ENCODE results near the gene KRT81. TPM values are rescaled to one million over a fixed set of nuclear protein-coding genes. Genes with fewer than 3 reads are reported as not detected.
"Not testable (repeated sequence)": the region's sequence is repeated elsewhere in the genome, so short reads cannot be mapped to it uniquely, and the experiment has no call there.

Gene KRT81
- polyA plus RNA-seq, 3 donors = not detected

- Histone ChIP-seq H3K4me2 (replicated peaks; ENCODE audit: extremely low read depth, low read length, poor library complexity, severe bottlenecking) (no peak overlapping the region), H3K36me3 (replicated peaks in 1 of 2; ENCODE audit: control insufficient read depth in 1 of 2, insufficient read depth in 2 of 2, low read length in 2 of 2) (no peaks in the 10 kb centered on the region), H3K9me3 (replicated peaks in 1 of 2; ENCODE audit: control insufficient read depth in 1 of 2, insufficient read depth in 1 of 2, low read length in 2 of 2) (peaks cover 0 to 5% of the 10 kb centered on the region in 2 donors), H2AFZ (ENCODE audit: insufficient read depth, low read depth, low read length, poor library complexity, severe bottlenecking) (no peak overlapping the region), H4K20me1 (ENCODE audit: insufficient read depth, low read length) (no peaks in the 10 kb centered on the region), H3K9ac (ENCODE audit: insufficient read depth, low read length, poor library complexity, severe bottlenecking) (no peak overlapping the region), H3K27me3 (ENCODE audit: control insufficient read depth in 2 of 2, insufficient read depth in 2 of 2, low read length in 2 of 2) (peaks cover 42 to 69% of the 10 kb centered on the region in 2 donors), H3K79me2 (ENCODE audit: insufficient read depth, low read length) (no peaks in the 10 kb centered on the region), H3K4me3 (replicated peaks in 1 of 3; ENCODE audit: low read depth in 2 of 3, low read length in 3 of 3) (no peak overlapping the region), H3K27ac (ENCODE audit: low read depth in 1 of 2, low read length in 2 of 2) (no peak overlapping the region), H3K4me1 (ENCODE audit: control insufficient read depth in 1 of 2, insufficient read depth in 2 of 2, low read length in 2 of 2) (peaks cover 6 to 9% of the 10 kb centered on the region in 2 donors)
- no peak for DNase-seq
- Mint-ChIP-seq H3K27me3 (ENCODE audit: low read depth in 3 of 3) (peaks cover 68 to 73% (median 69%) of the 10 kb centered on the region in 3 donors), H3K9me3 (peaks cover 0 to 5% (median 0%) of the 10 kb centered on the region in 7 donors), H3K4me3 (peak overlapping the region in 1 of 2 donors; percentile 84), H3K4me1 (peaks cover 14% of the 10 kb centered on the region), H3K27ac (peak overlapping the region in 1 of 7 donors; percentile 22), H3K36me3 (no peaks in the 10 kb centered on the region)
- TF ChIP-seq CTCF (IDR thresholded peaks at IDR 0.05) = no peak
- 100% methylated on average over 1 of the region's 2 CpGs for WGBS (ENCODE audit: insufficient coverage)
- intact Hi-C loops (cut with micrococcal nuclease) = no loop called here
Measured at GRCh38 chr12:52306731-52307130, 15.4 kb upstream of the KRT81 start.

- Histone ChIP-seq H2AFZ (ENCODE audit: insufficient read depth, low read depth, low read length, poor library complexity, severe bottlenecking) (no peak overlapping the region), H3K36me3 (replicated peaks in 1 of 2; ENCODE audit: control insufficient read depth in 1 of 2, insufficient read depth in 2 of 2, low read length in 2 of 2) (no peaks in the 10 kb centered on the region), H3K9ac (ENCODE audit: insufficient read depth, low read length, poor library complexity, severe bottlenecking) (no peak overlapping the region), H3K9me3 (replicated peaks in 1 of 2; ENCODE audit: control insufficient read depth in 1 of 2, insufficient read depth in 1 of 2, low read length in 2 of 2) (peaks cover 0 to 5% of the 10 kb centered on the region in 2 donors), H3K4me1 (ENCODE audit: control insufficient read depth in 1 of 2, insufficient read depth in 2 of 2, low read length in 2 of 2) (peaks cover 6 to 9% of the 10 kb centered on the region in 2 donors), H4K20me1 (ENCODE audit: insufficient read depth, low read length) (no peaks in the 10 kb centered on the region), H3K27ac (ENCODE audit: low read depth in 1 of 2, low read length in 2 of 2) (no peak overlapping the region), H3K79me2 (ENCODE audit: insufficient read depth, low read length) (no peaks in the 10 kb centered on the region), H3K4me2 (replicated peaks; ENCODE audit: extremely low read depth, low read length, poor library complexity, severe bottlenecking) (no peak overlapping the region), H3K27me3 (ENCODE audit: control insufficient read depth in 2 of 2, insufficient read depth in 2 of 2, low read length in 2 of 2) (peaks cover 39 to 64% of the 10 kb centered on the region in 2 donors), H3K4me3 (replicated peaks in 1 of 3; ENCODE audit: low read depth in 2 of 3, low read length in 3 of 3) (no peak overlapping the region)
- H3K4me1 Mint-ChIP-seq = peaks cover 14% of the 10 kb centered on the region
- no peak for DNase-seq
- H3K36me3 Mint-ChIP-seq = no peaks in the 10 kb centered on the region
- H3K27me3 Mint-ChIP-seq (ENCODE audit: low read depth in 3 of 3) = peaks cover 62 to 67% (median 66%) of the 10 kb centered on the region in 3 donors
- peaks cover 0 to 5% (median 0%) of the 10 kb centered on the region in 7 donors for H3K9me3 Mint-ChIP-seq
- 90% methylated on average over 4 of the region's 11 CpGs for WGBS (ENCODE audit: insufficient coverage)
- peak overlapping the region in 1 of 2 donors; percentile 33 for H3K4me3 Mint-ChIP-seq
- H3K27ac Mint-ChIP-seq = no peak overlapping the region
- peak; percentile 44 for TF ChIP-seq CTCF (IDR thresholded peaks at IDR 0.05)
- intact Hi-C loops (cut with micrococcal nuclease) = no loop called here
Measured at GRCh38 chr12:52305921-52306705, 14.8 kb upstream of the KRT81 start.

GRCh38 chr12:52304941-52305411, 13.6 kb upstream of the KRT81 start:
- H3K27ac Mint-ChIP-seq; H3K4me2 ChIP-seq (replicated peaks; ENCODE audit: extremely low read depth, low read length, poor library complexity, severe bottlenecking); H3K4me3 ChIP-seq (replicated peaks in 1 of 3; ENCODE audit: low read depth in 2 of 3, low read length in 3 of 3); H3K36me3 Mint-ChIP-seq; DNase-seq; intact Hi-C loops (cut with micrococcal nuclease); H3K9me3 Mint-ChIP-seq; H3K9ac ChIP-seq (ENCODE audit: insufficient read depth, low read length, poor library complexity, severe bottlenecking); H3K79me2 ChIP-seq (ENCODE audit: insufficient read depth, low read length); H3K36me3 ChIP-seq (replicated peaks in 1 of 2; ENCODE audit: control insufficient read depth in 1 of 2, insufficient read depth in 2 of 2, low read length in 2 of 2); H4K20me1 ChIP-seq (ENCODE audit: insufficient read depth, low read length); H3K9me3 ChIP-seq (replicated peaks in 1 of 2; ENCODE audit: control insufficient read depth in 1 of 2, insufficient read depth in 1 of 2, low read length in 2 of 2); H3K27ac ChIP-seq (ENCODE audit: low read depth in 1 of 2, low read length in 2 of 2); H3K4me1 ChIP-seq (ENCODE audit: control insufficient read depth in 1 of 2, insufficient read depth in 2 of 2, low read length in 2 of 2); H2AFZ ChIP-seq (ENCODE audit: insufficient read depth, low read depth, low read length, poor library complexity, severe bottlenecking): not testable (repeated sequence)
- H3K27me3 ChIP-seq (ENCODE audit: control insufficient read depth in 2 of 2, insufficient read depth in 2 of 2, low read length in 2 of 2) = peaks cover 34 to 53% of the 10 kb centered on the region in 2 donors
- peaks cover 51 to 62% (median 60%) of the 10 kb centered on the region in 3 donors for H3K27me3 Mint-ChIP-seq (ENCODE audit: low read depth in 3 of 3)
- WGBS (ENCODE audit: insufficient coverage) = 0% methylated on average over 3 of the region's 15 CpGs
- peak overlapping the region in 1 of 2 donors; percentile 51 for H3K4me3 Mint-ChIP-seq
- H3K4me1 Mint-ChIP-seq = peaks cover 14% of the 10 kb centered on the region

All from CD14-positive monocyte (primary cell).